Astrocyte of the hippocampus (primary cell): Measurements from ENCODE around the gene KIAA2012.
A peak's percentile ranks its signal among the peaks of the same experiment; 100 is the strongest.
"Not testable (repeated sequence)": the region's sequence is repeated elsewhere in the genome, so short reads cannot be mapped to it uniquely, and the experiment has no call there.

ENCODE experiments used
- DNase-seq: peaks from one replicate; pipeline ENCODE4 v3.0.0; 2011; ENCODE audit warnings: low read depth, low spot score

KIAA2012 gene

DNA sequence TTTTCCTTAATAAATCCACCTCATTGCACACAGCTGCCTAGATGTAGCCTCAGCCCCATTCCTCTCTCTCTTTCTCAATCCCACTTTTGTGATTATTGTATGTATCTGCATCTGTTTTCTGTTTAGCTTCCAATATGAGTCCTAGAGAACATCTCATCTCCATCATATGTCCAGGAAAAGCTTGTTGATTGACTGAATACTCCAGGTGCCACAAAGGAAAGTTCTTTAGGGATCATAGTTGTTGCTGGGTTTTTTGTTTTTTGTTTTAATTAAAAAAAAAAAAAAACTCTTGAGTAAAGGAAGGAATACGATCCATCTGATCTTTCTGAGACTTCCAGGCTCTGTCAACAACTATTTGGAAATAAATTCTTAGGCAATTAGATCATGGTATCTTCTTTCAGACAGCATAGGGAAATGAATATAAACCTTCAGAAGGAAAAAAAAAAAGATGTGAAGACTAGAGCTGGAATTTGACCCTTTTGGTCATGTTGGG, 42.5 kb downstream of the KIAA2012 start:
- no peak for DNase-seq

DNA sequence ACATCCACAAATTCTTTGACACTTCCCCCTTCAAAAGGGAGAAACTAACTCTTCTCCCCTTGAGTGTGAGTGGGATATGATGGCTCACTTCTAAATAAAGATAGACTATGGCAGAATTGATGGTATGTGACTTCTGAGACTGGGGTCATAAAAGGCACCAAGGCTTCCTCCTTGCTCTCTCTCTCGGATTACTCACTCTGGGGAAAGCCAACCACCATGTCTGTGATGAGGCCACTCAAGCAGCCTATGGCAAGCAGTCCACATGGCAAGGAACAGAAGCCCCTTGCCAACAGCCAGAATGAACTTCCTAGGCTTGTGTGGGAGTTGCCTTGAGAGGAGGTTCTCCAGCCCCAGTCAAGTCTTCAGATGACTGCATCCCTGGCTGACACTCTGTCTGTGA, 43.6 kb downstream of the KIAA2012 start:
- DNase-seq, result no peak

DNA sequence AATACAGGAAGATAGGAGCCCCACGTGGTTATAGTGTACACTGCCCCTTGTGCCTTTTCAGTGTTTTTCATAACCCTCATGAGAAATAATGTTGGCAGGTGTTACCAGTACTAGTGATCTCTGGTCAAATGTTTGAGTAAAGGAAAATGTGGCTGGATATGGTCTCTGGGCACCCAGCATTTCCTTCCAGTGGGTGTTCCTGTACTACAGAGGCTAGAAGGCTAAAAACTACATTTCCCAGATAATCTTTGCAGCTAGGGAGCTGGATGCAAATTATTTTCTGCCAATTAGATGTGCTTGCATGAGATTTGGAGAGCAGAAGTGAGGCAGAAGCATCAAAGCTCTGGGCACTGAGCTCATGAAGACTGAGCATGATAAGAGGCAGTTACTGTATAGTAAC, 45.1 kb downstream of the KIAA2012 start:
- no peak for DNase-seq

DNA sequence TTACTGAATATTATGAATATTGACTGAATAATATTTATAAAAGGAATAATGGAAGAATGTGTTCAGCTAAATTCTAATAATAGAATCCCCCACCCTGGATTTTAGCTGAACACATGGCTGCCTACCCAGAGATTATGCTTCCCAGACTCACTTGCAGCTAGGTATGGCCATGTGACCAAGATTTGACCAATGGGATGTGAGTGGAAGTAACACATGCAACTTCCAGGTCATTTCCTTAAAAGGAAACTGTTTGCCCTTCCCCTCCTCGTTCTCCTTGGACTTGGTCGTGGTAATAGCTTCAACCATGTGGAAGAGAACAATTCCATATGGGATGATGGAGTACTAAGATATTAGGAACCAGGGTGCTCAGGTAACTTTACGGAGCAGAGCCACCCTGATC, 47.8 kb downstream of the KIAA2012 start:
- no peak for DNase-seq

DNA sequence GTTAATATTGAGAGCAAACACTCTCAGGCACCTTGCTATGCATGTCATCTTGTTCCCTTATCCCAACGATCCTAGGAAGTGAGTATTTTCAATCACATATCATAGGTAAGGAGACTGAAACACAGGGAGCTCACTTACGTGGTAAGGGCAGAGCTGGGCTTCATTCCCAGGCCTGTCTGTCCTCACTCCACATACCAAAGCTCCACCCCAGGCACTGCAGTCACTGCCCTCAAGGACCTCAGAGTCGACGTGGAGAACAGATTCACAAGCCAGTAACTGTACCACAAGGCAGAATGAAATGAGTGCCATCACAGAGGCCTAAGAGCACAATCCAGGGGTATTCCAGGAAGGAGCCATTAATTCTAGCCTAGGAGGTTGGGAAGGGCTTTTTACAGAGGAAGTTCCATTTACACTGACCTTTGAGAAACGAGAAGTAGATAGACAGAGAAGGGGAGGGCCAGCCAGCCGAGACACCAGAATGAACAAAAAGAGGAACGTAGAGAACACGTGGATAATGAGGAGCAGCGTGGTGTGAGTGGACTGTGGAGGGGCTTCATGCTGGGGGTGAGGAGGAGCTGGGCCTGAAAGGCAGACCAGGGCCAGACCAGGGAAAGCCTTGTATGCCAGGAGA, 48.6 kb downstream of the KIAA2012 start:
- DNase-seq, result no peak

DNA sequence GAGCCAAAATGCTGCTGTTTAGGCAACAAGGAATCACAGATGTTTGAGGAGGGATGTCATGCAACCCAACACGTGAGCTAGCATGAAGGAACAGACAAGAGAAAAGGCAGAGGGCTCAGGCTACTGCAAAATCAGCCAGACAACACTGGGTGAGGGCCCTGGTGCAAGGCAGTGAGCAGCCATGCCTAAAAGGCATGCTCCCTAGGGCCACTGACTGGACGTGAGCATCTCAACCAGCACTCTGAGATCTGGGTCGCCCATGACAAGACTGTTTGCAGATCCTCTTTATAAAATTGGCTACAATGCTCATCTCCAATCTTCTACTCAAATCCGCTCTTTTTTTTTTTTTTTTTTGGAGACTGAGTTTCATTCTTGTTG, 49.1 kb downstream of the KIAA2012 start:
- no peak for DNase-seq

DNA sequence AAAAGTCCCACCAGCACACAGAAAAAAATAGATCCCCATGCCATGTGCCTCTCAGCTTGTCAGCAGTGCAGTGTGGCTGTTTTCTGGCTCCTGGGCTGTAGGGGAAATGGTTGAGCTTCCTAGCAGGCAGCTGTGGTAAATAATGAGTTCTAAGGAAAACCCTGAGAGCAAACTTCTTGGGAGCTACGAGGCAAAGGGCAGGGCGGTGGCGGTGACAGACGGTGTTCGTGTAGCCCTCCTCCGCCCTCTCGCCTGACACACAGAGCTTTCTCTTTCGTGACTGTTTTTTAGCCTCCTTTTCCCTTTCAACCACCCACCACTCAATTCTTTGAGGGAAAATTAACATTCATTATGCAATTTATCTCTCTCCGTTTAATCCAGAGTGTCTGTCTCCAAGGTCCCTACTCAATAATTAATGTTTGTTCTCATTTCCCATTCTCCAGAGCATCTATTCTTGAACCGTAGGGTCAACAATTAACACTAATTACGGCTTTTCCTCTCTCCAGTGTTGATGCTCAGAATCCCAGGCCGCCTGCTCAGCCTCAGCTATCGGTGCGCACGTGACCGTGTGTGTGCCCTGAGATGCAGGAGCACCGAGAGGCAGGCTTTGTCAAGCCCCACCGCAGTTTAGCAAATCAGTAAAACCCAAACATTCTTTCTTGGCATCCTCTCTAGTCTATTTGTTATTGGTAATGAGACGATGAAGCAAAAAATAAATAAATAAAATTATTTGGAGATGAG, 50.1 kb downstream of the KIAA2012 start:
- peak; percentile 53 for DNase-seq

DNA sequence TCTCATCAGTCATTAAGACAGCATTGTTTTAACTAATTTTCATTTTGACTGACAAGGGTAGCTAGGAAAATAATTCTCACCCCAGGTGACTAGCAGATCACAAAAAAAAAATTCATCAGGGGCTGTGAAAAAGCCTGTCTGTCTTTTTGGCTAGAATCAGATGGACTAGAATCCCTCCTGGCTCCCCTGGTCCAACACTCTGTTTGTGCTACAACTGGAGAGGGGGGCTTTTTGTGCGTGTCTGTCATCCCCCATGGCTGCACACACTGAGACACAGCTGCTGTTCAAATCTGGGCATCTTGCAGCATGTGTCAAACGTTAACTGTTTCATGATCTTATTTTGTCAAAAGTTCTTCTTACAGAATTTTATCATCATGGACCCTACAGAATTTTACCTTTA, 51.2 kb downstream of the KIAA2012 start:
- DNase-seq, result no peak

DNA sequence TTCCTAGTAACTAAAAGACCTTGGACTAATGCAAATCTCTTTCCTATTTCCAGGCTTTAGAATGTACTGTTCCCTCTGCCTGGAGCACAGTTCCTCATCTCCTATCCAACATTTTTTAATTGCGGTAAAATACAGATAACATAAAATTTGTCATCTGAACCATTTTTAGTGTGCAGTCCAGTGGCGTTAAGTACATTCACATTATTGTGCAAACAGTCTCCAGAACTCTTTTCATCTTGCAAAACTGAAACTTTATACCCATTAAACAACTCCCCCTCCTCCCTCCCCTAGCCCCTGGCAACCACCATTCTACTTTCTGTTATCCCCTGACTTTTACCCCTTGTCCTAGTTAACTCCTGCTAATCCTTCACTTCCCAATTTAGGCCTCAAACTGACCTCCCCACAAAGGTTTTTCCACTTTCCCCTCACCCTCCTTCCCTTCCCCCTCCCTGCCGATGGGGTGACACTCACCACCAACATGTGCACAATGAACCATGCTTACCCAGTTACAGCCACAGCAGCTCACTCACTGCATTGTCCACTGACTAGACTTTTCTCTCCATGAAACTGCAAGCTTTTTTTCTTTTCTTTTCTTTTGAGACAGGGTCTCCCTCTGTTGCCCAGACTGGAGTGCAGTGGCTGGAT, 54.8 kb downstream of the KIAA2012 start:
- no peak for DNase-seq

DNA sequence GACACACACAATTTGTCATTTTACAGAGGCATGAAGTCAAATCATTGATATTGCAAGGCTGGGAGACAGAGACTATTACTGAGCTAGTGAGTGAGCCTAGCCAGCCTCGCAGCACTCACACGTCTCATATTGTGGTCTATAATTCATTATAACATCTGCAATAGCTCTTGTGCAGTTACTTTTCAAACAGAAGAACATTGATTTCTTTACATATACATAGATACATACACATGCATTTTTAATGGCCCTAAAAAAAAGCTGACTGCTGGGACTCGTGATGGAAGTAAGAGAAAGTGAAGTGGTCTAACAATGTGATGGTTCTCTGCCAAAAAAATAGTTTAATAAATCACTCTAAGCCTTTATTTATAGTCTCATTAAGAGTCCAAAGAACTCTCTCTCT, 56.8 kb downstream of the KIAA2012 start:
- DNase-seq, result no peak

DNA sequence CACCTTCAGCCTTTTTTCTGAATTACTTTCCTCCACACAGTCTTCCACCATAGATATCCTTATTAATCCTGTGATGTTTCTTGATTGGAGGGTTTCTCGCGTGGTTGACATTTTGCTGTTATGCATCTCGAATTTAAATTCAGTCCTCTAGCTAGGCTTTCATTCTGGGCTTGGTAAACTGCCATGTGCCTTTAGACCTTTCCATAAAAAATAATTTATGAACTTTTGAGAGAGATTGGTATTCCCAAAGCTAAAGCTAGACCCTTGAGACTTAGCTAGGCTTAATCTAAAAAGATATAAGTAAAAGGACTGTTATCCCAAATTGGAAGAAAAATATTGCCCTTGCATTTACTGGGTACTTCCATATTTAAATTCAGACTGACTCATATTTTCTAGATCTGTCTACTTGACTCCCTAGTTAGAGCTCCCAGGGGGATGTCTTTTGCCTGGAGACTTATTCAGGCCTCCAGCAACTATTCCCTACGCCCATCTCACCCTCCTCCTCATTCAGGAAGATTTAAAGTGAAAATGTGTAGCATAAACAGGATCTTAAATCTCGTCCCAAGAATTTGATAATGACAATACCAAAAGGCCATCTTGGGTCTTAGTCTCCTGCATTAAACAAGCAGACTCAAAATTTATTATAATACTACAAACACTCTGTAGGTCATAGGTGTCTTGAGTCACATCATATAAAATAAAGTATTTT, 60.3 kb downstream of the KIAA2012 start:
- no peak for DNase-seq

DNA sequence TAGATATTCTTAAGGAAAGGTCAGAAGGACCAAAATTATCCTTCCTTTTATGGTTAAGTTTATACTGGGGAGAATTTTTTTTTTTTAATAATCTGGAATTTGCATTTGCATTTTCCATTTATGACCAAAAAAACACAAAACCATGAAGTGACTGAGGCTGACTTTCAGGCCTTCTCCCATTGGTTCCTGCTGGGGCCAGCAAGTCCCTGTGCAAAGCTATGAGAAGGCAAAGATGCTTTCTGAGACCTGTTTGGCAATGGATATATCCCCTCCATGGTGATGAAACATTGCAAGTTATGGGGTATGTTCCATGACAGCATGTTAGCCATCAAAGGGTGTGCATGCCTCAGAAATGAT, 60.8 kb downstream of the KIAA2012 start:
- no peak for DNase-seq

DNA sequence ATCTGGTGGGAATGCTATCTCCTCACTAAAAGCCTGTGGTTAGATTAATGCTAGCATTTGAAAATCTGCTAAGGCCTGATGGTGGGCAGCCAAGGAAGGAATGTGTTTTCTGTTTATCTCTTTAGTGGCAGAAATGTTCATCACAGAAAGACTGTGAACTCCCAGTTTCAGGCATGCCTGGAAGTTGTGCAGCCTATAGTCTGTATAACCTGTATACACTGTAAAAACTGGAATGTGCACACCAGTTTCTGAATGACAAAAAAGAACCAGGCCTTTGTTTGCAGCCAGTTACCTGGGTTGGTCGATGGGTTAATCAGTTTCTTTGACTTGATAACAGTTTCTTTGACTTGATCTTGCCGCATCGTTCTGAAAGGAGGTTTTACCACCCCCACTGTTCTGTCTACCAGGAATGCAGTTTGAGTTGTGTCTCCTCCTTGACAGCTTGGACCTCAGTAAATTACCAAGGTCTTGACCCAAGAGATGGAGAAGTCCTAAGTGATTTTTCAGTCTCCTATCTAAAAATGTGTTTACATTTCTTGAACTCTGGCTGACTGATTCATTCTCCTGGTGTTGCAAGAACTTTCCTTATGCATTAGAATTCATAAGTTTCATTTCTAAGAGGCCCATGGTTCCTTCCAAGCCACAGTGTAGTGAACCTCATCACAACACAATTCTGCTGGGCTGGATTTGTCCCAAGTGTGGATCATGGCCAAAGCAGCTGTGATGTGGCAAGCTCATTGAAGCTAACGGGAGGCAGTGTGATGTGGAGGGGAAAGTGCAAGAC, 62.2 kb downstream of the KIAA2012 start:
- peak; percentile 98 for DNase-seq

DNA sequence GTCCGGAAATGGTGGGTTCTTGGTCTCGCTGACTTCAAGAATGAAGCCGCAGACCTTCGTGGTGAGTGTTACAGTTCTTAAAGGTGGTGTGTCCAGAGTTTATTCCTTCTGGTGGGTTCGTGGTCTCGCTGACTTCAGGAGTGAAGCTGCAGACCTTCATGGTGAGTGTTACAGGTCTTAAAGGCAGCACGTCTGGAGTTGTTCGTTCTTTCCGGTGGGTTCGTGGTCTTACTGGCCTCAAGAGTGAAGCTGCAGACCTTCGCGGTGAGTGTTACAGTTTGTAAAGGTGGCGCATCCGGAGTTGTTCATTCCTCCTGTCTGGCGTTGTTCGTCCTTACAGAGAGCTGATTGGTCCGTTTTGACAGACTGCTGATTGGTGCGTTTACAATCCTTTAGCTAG, 63.0 kb downstream of the KIAA2012 start:
- DNase-seq, result not testable (repeated sequence)

DNA sequence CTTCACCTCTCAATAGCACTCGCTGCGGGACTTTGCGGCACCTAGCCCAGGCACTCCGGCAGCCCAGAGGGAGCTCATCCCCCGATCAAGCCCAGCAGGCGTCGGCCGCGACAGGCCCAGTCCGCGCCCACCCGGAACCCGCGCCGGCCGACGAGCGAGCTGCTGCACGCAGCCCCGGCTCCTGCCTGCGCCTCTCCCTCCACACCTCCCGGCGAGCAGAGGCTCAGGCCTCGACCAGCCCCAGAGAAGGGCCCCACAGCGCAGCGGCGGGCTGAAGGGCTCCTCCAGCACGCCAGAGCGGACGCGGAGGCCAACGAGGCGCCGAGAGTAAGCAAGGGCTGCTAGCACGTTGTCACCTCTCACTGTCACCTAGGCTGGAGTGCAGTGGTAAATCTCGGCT, 63.5 kb downstream of the KIAA2012 start:
- no peak for DNase-seq

DNA sequence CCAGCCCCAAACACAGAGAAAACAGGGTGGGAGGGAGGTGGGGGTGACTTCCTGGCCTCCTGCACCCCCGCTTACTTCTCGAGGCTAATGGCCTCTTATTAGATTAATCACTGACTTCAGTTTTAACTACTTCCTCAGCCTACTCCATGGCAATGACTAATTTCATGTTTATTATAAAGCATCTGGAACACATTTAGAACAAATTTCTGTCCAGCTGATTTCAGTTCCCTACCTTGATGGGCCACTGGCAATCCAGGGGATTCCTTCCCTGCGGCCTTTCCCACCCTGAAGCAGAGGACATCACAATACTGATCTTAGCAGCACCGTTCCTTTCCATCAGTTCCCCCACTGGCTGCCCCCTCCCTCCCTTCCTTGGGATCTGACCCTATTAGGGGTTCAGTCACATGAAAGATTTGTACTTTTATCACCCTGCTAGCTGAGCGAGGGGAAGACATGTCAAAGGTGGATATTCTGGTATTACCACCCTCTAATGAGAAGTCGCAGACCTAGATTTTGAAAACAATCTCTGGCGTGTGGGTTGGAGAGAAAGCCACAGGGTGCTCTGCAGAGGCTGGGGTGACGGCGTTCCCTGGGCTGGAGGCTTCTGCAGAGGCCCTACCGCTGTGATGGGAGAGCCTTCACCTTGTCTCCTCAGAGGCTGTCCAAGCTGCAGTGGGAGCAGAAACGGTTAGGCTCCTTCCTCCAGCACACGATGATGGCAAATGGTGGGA, 67.6 kb downstream of the KIAA2012 start:
- DNase-seq, result no peak

DNA sequence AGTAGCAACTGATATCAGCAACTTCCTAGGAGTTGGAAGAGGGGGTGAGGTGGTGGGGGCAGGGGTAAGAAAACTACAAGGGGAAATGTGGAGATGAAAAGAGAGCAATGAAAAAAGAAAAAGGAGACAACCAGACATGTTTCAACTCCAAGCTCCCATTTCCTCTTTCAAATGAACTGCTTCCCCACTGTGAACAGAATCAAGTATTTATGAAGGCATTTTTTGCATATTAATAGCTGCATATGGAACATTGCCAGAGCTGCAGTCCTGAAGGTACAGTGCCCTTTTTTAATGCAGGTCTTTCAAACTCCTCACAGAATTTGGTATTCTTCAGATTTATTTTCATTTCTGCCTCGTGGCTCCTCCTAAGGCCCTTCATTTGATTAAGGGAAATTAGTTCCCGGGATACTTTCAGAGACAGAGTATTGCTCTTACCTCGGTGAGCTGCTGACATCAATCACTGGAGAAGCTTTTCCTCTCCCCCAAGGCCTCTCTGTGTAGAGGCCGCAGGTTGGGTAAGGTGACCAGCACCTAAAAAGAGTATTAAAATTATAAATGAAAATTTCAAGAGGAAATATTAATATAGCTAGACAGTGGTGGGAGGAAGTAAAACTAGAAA, 68.4 kb downstream of the KIAA2012 start:
- DNase-seq, result no peak

DNA sequence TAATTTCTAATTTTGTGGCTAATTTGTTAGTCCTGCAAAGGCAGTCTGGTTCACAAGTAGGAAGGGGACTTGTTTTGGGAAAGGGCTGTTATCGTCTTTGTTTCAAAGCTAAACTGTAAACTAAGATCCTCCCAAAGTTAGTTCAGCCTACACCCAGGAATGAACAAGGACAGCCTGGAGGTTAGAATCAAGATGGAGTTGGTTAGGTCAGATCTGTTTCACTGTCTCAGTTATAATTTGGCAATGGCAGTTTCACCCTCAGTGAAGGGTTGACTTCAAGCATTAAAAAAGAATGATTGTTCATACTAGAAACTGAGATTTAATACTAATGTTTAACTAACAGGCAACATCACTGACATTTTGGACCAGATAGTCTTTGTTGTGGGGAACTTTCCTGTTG, 69.5 kb downstream of the KIAA2012 start:
- no peak for DNase-seq

DNA sequence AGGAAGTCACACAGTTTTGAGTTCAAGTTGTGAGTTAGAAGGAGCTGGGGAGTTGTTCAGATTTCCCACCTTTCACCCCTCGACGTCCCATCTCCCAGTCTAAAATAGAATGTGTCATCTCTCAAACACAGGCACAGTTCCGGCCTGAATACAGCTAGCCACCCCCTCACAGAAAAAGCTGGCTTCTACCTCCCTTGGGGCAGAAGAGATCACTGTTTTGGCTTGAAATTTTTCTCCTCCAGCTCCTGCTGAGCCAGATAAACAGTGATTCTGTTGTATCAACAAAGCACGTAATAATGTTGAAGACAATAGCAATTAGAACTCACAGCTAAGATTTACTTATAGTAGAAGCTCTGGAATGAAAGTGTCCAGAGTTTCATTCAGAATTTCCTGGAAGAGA, 74.7 kb downstream of the KIAA2012 start:
- no peak for DNase-seq

DNA sequence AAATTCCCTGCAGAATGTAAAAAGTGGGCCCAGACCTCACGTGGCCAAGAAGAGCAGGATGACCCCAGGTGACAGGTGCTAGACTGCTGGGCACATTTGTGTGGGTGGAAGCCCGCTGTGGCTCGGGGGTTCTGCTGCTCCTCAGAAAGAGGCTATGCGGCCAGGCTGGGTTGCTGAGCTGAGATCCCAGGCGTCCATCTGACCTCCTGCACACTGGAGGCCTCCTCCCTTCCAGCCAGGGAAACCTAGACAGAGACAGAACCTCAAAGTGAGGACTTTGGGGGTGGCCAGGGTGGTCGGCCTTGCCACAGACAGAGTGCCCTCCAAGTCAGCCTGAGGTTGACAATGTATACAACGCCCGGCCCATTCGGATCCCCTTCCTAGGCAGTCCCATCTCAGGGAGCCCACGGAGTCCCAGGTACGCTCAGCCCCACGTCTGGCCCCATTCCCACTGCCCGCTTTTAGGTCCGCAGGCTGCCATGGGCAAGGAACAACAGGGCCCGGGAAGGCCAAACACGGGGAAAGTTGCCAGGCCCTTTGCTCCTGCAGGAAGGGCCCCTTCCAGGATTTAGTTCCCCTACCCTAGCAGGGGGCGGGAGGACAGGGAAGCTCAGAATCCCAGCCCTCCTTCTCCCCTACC, 75.6 kb downstream of the KIAA2012 start:
- DNase-seq, result no peak
